MG63 (cell line): ENCODE data around the gene GKAP1. TPM values are rescaled to one million over a fixed set of nuclear protein-coding genes. Genes with fewer than 3 reads are reported as not detected.

Experiments used
- DNase-seq: peaks from one replicate; pipeline ENCODE4 v3.0.0-alpha.2; 2020
- H3K27me3 ChIP-seq: fragments of 250-450 bp; sonication (Bioruptor Pico); 2 replicates; pipeline ENCODE4 v1.5.1; 2020; ENCODE audit warnings: mild to moderate bottlenecking, moderate library complexity
- H3K36me3 ChIP-seq: fragments of 250-450 bp; sonication (Bioruptor Pico); 2 replicates; pipeline ENCODE4 v1.5.1; 2020; ENCODE audit warnings: mild to moderate bottlenecking, moderate library complexity
- H3K4me3 ChIP-seq: fragments of 250-450 bp; sonication (Bioruptor Pico); 2 replicates; pipeline ENCODE4 v1.5.1; 2020; ENCODE audit warnings: mild to moderate bottlenecking, moderate library complexity
- H3K9me3 ChIP-seq: fragments of 250-450 bp; sonication (Bioruptor Pico); 2 replicates; pipeline ENCODE4 v1.5.1; 2020; ENCODE audit warnings: mild to moderate bottlenecking, moderate library complexity
- total RNA-seq: library from RNA; depleted of rRNA; stranded (reverse); fragments of >200 nt; shearing (Covaris generic); gene quantifications from 2 replicates; pipeline ENCODE4 v1.2.3, GENCODE V29; 2014; ENCODE audit warnings: low replicate concordance; rRNA removed

GKAP1 gene
- total RNA-seq, 1 experiment from 2014 or later = 18.1 TPM

GRCh38 chr9:83701769-83702168 is 115.8 kb downstream of the GKAP1 start:
- no peaks in the 10 kb centered on the region for H3K27me3 ChIP-seq
- peak; percentile 0 for DNase-seq
- H3K36me3 ChIP-seq = no peaks in the 10 kb centered on the region; the same call in 1 of the 2 replicates
- no peaks in the 10 kb centered on the region for H3K9me3 ChIP-seq
- no peak overlapping the region for H3K4me3 ChIP-seq

DNA sequence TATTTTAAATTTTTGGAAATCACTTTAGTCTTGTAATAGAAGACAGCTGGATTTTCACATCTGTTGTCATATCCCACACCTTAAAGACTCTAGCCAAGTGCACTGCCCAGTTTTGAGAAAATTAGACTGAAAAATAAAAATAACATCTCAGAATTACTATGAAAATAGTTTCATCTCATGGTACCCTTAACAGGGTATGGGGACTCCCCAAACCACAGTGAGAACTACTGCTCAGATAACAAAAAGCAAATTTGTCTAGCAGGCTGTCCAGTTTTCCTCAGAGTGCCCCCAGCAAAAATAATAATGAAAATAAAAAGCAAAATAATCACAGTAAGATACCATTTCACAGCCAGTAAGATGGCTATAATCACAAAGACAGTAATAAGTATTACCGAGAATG is 116.3 kb downstream of the GKAP1 start:
- Histone ChIP-seq H3K9me3 (no peaks in the 10 kb centered on the region), H3K27me3 (no peaks in the 10 kb centered on the region), H3K36me3 (no peaks in the 10 kb centered on the region; the same call in 1 of the 2 replicates), H3K4me3 (no peak overlapping the region)
- DNase-seq = no peak

DNA sequence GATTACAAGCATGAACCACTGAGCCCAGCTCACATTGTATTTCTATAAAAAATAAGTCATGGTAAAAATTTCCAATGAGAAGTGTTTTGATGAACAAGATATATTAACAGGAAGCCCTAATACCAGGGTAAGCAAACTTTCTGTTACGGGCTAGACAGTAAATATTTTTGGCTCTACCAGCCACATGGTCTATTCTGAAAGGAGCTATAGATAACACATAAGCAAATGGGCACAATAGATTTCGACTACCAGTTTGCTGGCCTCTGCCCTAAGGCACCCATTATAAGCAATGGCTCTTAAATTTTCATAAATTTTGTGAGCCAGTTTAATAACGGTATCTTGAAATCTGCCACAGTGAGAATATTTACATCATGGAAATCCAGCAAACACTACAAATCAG is 118.0 kb downstream of the GKAP1 start:
- Histone ChIP-seq H3K4me3 (no peak overlapping the region), H3K36me3 (no peaks in the 10 kb centered on the region), H3K27me3 (no peaks in the 10 kb centered on the region), H3K9me3 (no peaks in the 10 kb centered on the region)
- no peak for DNase-seq

DNA sequence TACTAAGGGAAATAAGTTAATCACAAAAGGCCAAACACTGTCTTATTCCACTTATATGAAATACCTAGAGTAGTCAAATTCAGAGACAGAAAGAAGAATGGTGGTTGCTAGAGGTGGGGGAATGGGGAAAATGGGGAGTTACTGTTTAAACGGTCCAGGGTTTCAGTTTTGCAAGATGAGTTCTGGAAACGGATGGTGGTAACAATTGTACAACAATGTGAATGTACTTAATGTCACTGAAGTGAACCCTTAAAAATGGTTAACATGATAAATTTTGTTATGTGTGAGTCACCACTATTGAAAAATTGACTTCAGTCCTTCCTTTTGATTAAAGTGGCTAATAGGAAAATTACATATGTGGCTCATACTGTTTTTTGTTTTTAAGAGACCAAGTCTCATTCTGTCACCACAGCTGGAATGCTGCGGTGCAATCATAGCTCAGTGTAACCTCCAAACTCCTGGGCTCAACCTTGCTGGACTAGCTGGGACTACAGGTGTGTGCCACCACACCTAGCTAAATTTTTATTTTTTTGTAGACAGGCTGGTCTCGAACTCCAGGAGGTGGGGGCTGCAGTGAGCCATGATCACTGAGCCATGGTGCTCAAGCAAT is 118.5 kb downstream of the GKAP1 start:
- Histone ChIP-seq H3K9me3 (no peaks in the 10 kb centered on the region), H3K27me3 (no peaks in the 10 kb centered on the region), H3K4me3 (no peak overlapping the region), H3K36me3 (no peaks in the 10 kb centered on the region)
- DNase-seq = no peak

- no peak overlapping the region for H3K4me3 ChIP-seq
- no peaks in the 10 kb centered on the region for H3K9me3 ChIP-seq
- DNase-seq = no peak
- H3K36me3 ChIP-seq = no peaks in the 10 kb centered on the region; the same call in 1 of the 2 replicates
- H3K27me3 ChIP-seq = no peaks in the 10 kb centered on the region
These were observed 126.1 kb downstream of the GKAP1 start for GRCh38 chr9:83691492-83691891.

Other genes with a start within 250 kb of the GKAP1 start
- 1.2 and 4.6 TPM in 2 replicates for gene IDNK, start 194.6 kb downstream of the GKAP1 start, total RNA-seq
- 77.3 and 105 TPM in 2 replicates for gene UBQLN1, start 109.8 kb downstream of the GKAP1 start, total RNA-seq
- 0.69 and 1.8 TPM in 2 replicates for gene KIF27, start 103.7 kb upstream of the GKAP1 start, total RNA-seq
- gene HNRNPK, start 162.4 kb upstream of the GKAP1 start, total RNA-seq = 753 and 901 TPM in 2 replicates
- gene RMI1, start 163.0 kb upstream of the GKAP1 start, total RNA-seq = 11.6 and 34.4 TPM in 2 replicates